Measurements from ENCODE around the gene NFIC. TPM values are rescaled to one million over a fixed set of nuclear protein-coding genes. Genes with fewer than 3 reads are reported as not detected.

Gene NFIC
- total RNA-seq, 1 experiment from 2014 or later: 8.0 TPM

- H2BK5ac ChIP-seq (ENCODE audit: insufficient read length, low read length): no peak overlapping the region
- H3K27me3 ChIP-seq (ENCODE audit: insufficient read depth, low read length): no peaks in the 10 kb centered on the region
- H4K8ac ChIP-seq (replicated peaks; ENCODE audit: insufficient read length, low read depth, low read length): no peak overlapping the region
- no CpG with 5 or more reads among the region's 7 CpGs for WGBS (ENCODE audit: extremely low coverage, insufficient read length, low lambda C conversion rate)
- no peak overlapping the region for H3K4ac ChIP-seq (ENCODE audit: low read depth, low read length)
- H2AK5ac ChIP-seq (ENCODE audit: insufficient read length, low read length): no peak overlapping the region
- H3K4me3 Mint-ChIP-seq: peak overlapping the region in 1 of 2 experiments; percentile 72; a peak in 1 of 5 replicates
- no peak for TF ChIP-seq CTCF (conservative IDR thresholded peaks at IDR 0.05)
- H3K9me3 ChIP-seq (ENCODE audit: control insufficient read depth, low read depth, low read length): no peaks in the 10 kb centered on the region
- no peak overlapping the region for H2BK15ac ChIP-seq (ENCODE audit: low read depth, low read length)
- no peaks in the 10 kb centered on the region for H4K20me1 ChIP-seq (ENCODE audit: control insufficient read depth, insufficient read depth, insufficient read length)
- no peak overlapping the region for H2BK120ac ChIP-seq (ENCODE audit: low read depth, low read length, poor library complexity, severe bottlenecking)
- H3K36me3 Mint-ChIP-seq (ENCODE audit: insufficient read depth in 1 of 3, low read depth in 3 of 3): no peaks in the 10 kb centered on the region; a peak in 1 of 7 replicates
- H4K5ac ChIP-seq (ENCODE audit: insufficient read length, low read depth, low read length): no peak overlapping the region
- peak overlapping the region; percentile 58 for H3K4me2 ChIP-seq (ENCODE audit: insufficient read depth, insufficient read length, low read length)
- H4K91ac ChIP-seq (ENCODE audit: insufficient read length, low read depth, low read length): no peak overlapping the region
- no peaks in the 10 kb centered on the region for H3K79me1 ChIP-seq (ENCODE audit: insufficient read depth, low read depth, low read length, poor library complexity, severe bottlenecking)
- no peak overlapping the region for H3K23ac ChIP-seq (ENCODE audit: insufficient read length, low read depth, low read length)
- H3K23me2 ChIP-seq (ENCODE audit: insufficient read length, low read depth, low read length, poor library complexity, severe bottlenecking): peaks cover 4% of the 10 kb centered on the region
- peaks cover 8 to 23% of the 10 kb centered on the region in 2 experiments for H3K4me1 Mint-ChIP-seq
- H2BK20ac ChIP-seq (ENCODE audit: low read depth, low read length, poor library complexity, severe bottlenecking): no peak overlapping the region
- no peak overlapping the region for H2BK12ac ChIP-seq (ENCODE audit: insufficient read length, low read depth, low read length)
- H3K9me3 Mint-ChIP-seq: 0 out of 5 replicates have a peak, but pooled peaks cover 0 to 8% of the 10 kb centered on the region in 2 experiments
- no peak overlapping the region for H2AFZ ChIP-seq (ENCODE audit: low read length)
- H3T11ph ChIP-seq (ENCODE audit: low read length): no peak overlapping the region
- peak; percentile 74 for DNase-seq
- H3K9ac ChIP-seq (ENCODE audit: extremely low read depth, insufficient read length, low read length): no peak overlapping the region
- H3K79me2 ChIP-seq (ENCODE audit: insufficient read depth, low read length): no peaks in the 10 kb centered on the region
- no peaks in the 10 kb centered on the region for H3K4me1 ChIP-seq (ENCODE audit: insufficient read depth, low read length)
- no peak overlapping the region for H3K27ac ChIP-seq (ENCODE audit: insufficient read length, low read depth, low read length)
- no peak overlapping the region for H3K14ac ChIP-seq (ENCODE audit: insufficient read depth, low read length)
- no peak overlapping the region for H3K18ac ChIP-seq (ENCODE audit: insufficient read length, low read depth, low read length)
- peaks cover 7% of the 10 kb centered on the region for H3K27me3 Mint-ChIP-seq (ENCODE audit: low read depth)
- H3K56ac ChIP-seq (ENCODE audit: insufficient read length, low read depth, low read length): no peak overlapping the region
- H3K27ac Mint-ChIP-seq: no peak overlapping the region; a peak in 1 of 7 replicates
Observed at GRCh38 chr19:3479177-3479833, 112.9 kb downstream of the NFIC start.
